Measurements from ENCODE around the gene SLC9A3.

The SLC9A3 gene

DNA sequence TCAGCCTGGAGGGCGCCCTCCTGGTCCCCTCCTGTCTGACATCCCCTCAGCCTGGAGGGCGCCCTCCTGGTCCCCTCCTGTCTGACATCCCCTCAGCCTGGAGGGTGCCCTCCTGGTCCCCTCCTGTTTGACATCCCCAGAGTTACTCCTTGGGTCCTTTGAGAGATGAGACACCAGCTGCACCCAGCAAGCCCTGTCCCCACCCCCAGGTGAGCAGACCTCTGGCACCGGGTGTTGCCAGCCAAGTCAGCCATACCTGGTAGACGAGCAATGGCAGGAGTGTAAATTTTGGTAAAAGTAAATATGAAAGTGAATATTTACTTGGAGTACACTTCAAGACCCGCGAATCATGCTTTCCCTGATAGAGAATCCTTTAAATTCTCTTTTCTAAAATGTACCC lies 55.8 kb downstream of the SLC9A3 start:
- no peak for DNase-seq
- TF ChIP-seq, protein P1, sequence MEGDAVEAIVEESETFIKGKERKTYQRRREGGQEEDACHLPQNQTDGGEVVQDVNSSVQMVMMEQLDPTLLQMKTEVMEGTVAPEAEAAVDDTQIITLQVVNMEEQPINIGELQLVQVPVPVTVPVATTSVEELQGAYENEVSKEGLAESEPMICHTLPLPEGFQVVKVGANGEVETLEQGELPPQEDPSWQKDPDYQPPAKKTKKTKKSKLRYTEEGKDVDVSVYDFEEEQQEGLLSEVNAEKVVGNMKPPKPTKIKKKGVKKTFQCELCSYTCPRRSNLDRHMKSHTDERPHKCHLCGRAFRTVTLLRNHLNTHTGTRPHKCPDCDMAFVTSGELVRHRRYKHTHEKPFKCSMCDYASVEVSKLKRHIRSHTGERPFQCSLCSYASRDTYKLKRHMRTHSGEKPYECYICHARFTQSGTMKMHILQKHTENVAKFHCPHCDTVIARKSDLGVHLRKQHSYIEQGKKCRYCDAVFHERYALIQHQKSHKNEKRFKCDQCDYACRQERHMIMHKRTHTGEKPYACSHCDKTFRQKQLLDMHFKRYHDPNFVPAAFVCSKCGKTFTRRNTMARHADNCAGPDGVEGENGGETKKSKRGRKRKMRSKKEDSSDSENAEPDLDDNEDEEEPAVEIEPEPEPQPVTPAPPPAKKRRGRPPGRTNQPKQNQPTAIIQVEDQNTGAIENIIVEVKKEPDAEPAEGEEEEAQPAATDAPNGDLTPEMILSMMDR (IDR thresholded peaks at IDR 0.05), result no peak
- Mint-ChIP-seq H3K27me3 (ENCODE audit: low read depth, poor library complexity) (no peaks in the 10 kb centered on the region), H3K9me3 (no peaks in the 10 kb centered on the region), H3K27ac (no peak overlapping the region), H3K4me3 (no peak overlapping the region), H3K36me3 (ENCODE audit: low read depth) (peaks cover 12% of the 10 kb centered on the region), H3K4me1 (peaks cover 18% of the 10 kb centered on the region)

GRCh38 chr5:466661-467310 lies 57.5 kb downstream of the SLC9A3 start:
- Mint-ChIP-seq H3K4me1 (peaks cover 16% of the 10 kb centered on the region), H3K27me3 (ENCODE audit: low read depth, poor library complexity) (no peaks in the 10 kb centered on the region), H3K27ac (no peak overlapping the region), H3K36me3 (ENCODE audit: low read depth) (peaks cover 26% of the 10 kb centered on the region), H3K9me3 (no peaks in the 10 kb centered on the region), H3K4me3 (no peak overlapping the region)
- TF ChIP-seq, protein P1 (IDR thresholded peaks at IDR 0.05), result no peak
- no peak for DNase-seq

- Mint-ChIP-seq H3K27ac (no peak overlapping the region), H3K4me3 (no peak overlapping the region), H3K4me1 (peaks cover 6% of the 10 kb centered on the region), H3K36me3 (ENCODE audit: low read depth) (peaks cover 26% of the 10 kb centered on the region), H3K9me3 (no peaks in the 10 kb centered on the region), H3K27me3 (ENCODE audit: low read depth, poor library complexity) (no peaks in the 10 kb centered on the region)
- DNase-seq, result no peak
- TF ChIP-seq, protein P1 (IDR thresholded peaks at IDR 0.05), result no peak
Observed at GRCh38 chr5:465591-466403, 58.5 kb downstream of the SLC9A3 start.

DNA sequence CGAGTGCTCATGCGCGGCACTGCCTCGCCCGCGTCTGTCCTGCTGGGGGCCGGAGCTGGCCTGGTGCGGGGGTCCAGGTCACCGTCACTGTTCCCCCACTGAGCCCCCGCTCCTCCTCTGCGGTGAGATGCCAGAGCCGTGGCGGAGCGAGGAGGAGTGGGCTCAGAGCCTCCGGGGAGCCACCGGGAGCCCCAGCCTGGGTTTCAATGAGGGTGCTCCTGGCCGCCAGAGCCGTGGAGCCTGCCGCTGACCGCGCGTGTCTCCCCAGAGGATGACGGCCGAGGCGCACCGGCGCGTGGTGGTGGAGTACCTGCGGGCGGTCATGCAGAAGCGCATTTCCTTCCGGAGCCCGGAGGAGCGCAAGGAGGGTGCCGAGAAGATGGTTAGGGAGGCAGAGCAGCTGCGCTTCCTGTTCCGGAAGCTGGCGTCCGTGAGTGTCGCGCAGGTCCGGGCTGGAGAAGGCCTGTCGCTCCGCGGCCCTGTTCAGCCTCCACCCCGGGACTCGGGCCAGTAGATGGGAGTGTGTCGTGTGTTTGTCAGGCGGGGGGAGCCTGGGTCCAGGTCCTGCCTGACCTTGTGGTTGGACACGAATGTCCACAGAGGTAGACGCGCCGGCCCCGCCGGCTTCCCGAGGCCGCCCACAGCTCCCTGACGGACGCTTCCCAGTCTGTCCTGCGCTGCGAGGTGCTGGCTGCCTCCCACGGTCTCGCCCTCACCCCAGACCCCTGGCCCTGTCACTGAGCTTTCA lies 59.2 kb downstream of the SLC9A3 start:
- peaks cover 5% of the 10 kb centered on the region for H3K4me1 Mint-ChIP-seq
- TF ChIP-seq, protein P1 (IDR thresholded peaks at IDR 0.05), result no peak
- H3K4me3 Mint-ChIP-seq, result no peak overlapping the region
- H3K9me3 Mint-ChIP-seq, result no peaks in the 10 kb centered on the region
- DNase-seq, result no peak
- peak overlapping the region; percentile 74 for H3K27ac Mint-ChIP-seq
- H3K27me3 Mint-ChIP-seq (ENCODE audit: low read depth, poor library complexity), result no peaks in the 10 kb centered on the region
- H3K36me3 Mint-ChIP-seq (ENCODE audit: low read depth), result peaks cover 33% of the 10 kb centered on the region

DNA sequence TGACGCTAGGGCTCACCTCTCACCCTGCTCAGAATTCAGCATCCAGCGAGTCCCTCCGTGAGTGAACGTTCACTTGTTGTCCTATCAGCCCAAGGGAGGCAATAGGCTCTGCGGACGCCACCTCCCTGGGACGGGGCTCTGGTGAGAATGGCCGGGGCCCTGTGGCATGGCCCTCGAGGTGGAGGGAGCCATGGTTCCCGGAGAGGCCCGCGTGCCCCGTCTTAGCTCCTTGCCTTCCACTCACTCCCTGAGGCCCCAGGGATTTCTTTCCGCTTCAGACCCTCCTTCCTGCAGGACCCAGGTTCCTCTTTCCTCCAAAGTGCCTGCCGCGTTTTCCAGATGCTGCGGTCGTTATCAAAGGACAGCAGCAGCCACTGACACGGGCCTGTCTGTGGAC lies 59.8 kb downstream of the SLC9A3 start:
- Mint-ChIP-seq H3K9me3 (no peaks in the 10 kb centered on the region), H3K27me3 (ENCODE audit: low read depth, poor library complexity) (no peaks in the 10 kb centered on the region), H3K36me3 (ENCODE audit: low read depth) (peaks cover 39% of the 10 kb centered on the region), H3K27ac (peak overlapping the region; percentile 74), H3K4me1 (peaks cover 5% of the 10 kb centered on the region), H3K4me3 (no peak overlapping the region)
- DNase-seq, result no peak
- TF ChIP-seq, protein P1 (IDR thresholded peaks at IDR 0.05), result no peak

All from nephron progenitor cell (in vitro differentiated cells).